Measurements from ENCODE around the gene LIMK2. TPM values are rescaled to one million over a fixed set of nuclear protein-coding genes. Genes with fewer than 3 reads are reported as not detected.

The LIMK2 gene
- polyA plus RNA-seq, 1 donor from 2014 or later, result 44.2 TPM

DNA sequence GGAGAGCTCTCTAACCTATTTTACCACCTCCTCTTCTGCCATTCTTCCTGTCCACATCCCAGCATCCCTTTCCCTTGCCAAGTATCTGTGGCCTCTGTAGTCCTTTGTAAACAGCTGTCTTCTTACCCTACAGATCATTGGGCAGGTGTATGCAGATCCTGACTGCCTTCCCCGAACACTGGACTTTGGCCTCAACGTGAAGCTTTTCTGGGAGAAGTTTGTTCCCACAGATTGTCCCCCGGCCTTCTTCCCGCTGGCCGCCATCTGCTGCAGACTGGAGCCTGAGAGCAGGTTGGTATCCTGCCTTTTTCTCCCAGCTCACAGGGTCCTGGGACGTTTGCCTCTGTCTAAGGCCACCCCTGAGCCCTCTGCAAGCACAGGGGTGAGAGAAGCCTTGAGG, 62.9 kb downstream of the LIMK2 start:
- Histone ChIP-seq H3K4me2 (ENCODE audit: low read length) (no peak overlapping the region), H4K20me1 (ENCODE audit: insufficient read depth) (no peaks in the 10 kb centered on the region), H3K36me3 (ENCODE audit: insufficient read depth, low read length) (no peaks in the 10 kb centered on the region), H3K27me3 (ENCODE audit: insufficient read depth, low read depth, low read length) (no peaks in the 10 kb centered on the region), H3K9ac (ENCODE audit: low read length) (no peak overlapping the region), H3K9me2 (ENCODE audit: insufficient read depth, low read length) (no peaks in the 10 kb centered on the region), H3F3A (ENCODE audit: insufficient read depth, low read length, poor library complexity, severe bottlenecking) (no peaks in the 10 kb centered on the region), H3K9me3 (ENCODE audit: low read length) (no peaks in the 10 kb centered on the region), H3K79me2 (replicated peaks; ENCODE audit: insufficient read depth, low read length) (no peaks in the 10 kb centered on the region), H3K27ac (ENCODE audit: low read length) (no peak overlapping the region), H2AFZ (ENCODE audit: low read depth, low read length) (no peak overlapping the region), H3K4me3 (ENCODE audit: low read length) (no peak overlapping the region)
- TF ChIP-seq SMC3 (conservative IDR thresholded peaks at IDR 0.05; ENCODE audit: poor library complexity) (no peak), MXI1 (conservative IDR thresholded peaks at IDR 0.05; ENCODE audit: poor library complexity, severe bottlenecking) (no peak), EP300 (conservative IDR thresholded peaks at IDR 0.05; ENCODE audit: poor library complexity, severe bottlenecking) (no peak), RAD21 (conservative IDR thresholded peaks at IDR 0.05) (no peak), TAF1 (IDR thresholded peaks at IDR 0.05; ENCODE audit: low read depth) (no peak), POLR2AphosphoS5 (IDR thresholded peaks at IDR 0.05) (no peak), REST (IDR thresholded peaks at IDR 0.05; ENCODE audit: borderline replicate concordance) (no peak), CTCF (IDR thresholded peaks at IDR 0.05; ENCODE audit: poor library complexity, severe bottlenecking) (no peak), EZH2 (IDR thresholded peaks at IDR 0.05; ENCODE audit: borderline replicate concordance, insufficient read depth, low read length, poor library complexity, severe bottlenecking) (no peak)

DNA sequence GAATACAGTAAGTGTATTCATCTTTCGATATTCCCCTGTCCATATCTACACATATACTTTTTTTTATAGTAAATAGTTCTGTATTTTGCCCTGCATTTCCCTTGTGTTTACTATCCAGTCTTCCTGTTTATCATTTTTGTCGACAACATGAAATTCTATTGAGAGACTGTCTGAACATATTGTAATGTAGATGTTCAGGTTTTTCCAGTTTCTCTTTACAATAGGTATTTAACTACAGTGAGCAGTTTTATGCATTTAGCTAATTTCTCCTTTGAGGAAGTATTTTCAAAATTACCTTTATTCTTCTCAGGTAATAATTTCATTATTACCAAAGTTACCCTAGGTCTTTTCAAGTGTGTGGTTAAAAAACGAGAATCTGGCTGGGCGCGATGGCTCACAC, 63.5 kb downstream of the LIMK2 start:
- no peaks in the 10 kb centered on the region for H3K9me3 ChIP-seq (ENCODE audit: low read length)
- H3F3A ChIP-seq (ENCODE audit: insufficient read depth, low read length, poor library complexity, severe bottlenecking), result no peaks in the 10 kb centered on the region
- no peaks in the 10 kb centered on the region for H3K79me2 ChIP-seq (replicated peaks; ENCODE audit: insufficient read depth, low read length)
- H3K4me3 ChIP-seq (ENCODE audit: low read length), result no peak overlapping the region
- no peaks in the 10 kb centered on the region for H3K36me3 ChIP-seq (ENCODE audit: insufficient read depth, low read length)
- H2AFZ ChIP-seq (ENCODE audit: low read depth, low read length), result no peak overlapping the region
- no peaks in the 10 kb centered on the region for H4K20me1 ChIP-seq (ENCODE audit: insufficient read depth)
- TF ChIP-seq RAD21 (conservative IDR thresholded peaks at IDR 0.05) (no peak), EZH2 (IDR thresholded peaks at IDR 0.05; ENCODE audit: borderline replicate concordance, insufficient read depth, low read length, poor library complexity, severe bottlenecking) (no peak), SMC3 (conservative IDR thresholded peaks at IDR 0.05; ENCODE audit: poor library complexity) (no peak), POLR2AphosphoS5 (IDR thresholded peaks at IDR 0.05) (no peak), TAF1 (IDR thresholded peaks at IDR 0.05; ENCODE audit: low read depth) (no peak), CTCF (IDR thresholded peaks at IDR 0.05; ENCODE audit: poor library complexity, severe bottlenecking) (no peak), REST (IDR thresholded peaks at IDR 0.05; ENCODE audit: borderline replicate concordance) (no peak), MXI1 (conservative IDR thresholded peaks at IDR 0.05; ENCODE audit: poor library complexity, severe bottlenecking) (no peak), EP300 (conservative IDR thresholded peaks at IDR 0.05; ENCODE audit: poor library complexity, severe bottlenecking) (no peak)
- no peak overlapping the region for H3K4me2 ChIP-seq (ENCODE audit: low read length)
- no peaks in the 10 kb centered on the region for H3K27me3 ChIP-seq (ENCODE audit: insufficient read depth, low read depth, low read length)
- no peak overlapping the region for H3K27ac ChIP-seq (ENCODE audit: low read length)
- H3K9me2 ChIP-seq (ENCODE audit: insufficient read depth, low read length), result no peaks in the 10 kb centered on the region
- H3K9ac ChIP-seq (ENCODE audit: low read length), result no peak overlapping the region

All from neural cell (in vitro differentiated cells).